ENCODE data around the gene OR2L3. TPM values are rescaled to one million over a fixed set of nuclear protein-coding genes. Genes with fewer than 3 reads are reported as not detected.
"Not testable (repeated sequence)": the region's sequence is repeated elsewhere in the genome, so short reads cannot be mapped to it uniquely, and the experiment has no call there.

Gene OR2L3, protein sequence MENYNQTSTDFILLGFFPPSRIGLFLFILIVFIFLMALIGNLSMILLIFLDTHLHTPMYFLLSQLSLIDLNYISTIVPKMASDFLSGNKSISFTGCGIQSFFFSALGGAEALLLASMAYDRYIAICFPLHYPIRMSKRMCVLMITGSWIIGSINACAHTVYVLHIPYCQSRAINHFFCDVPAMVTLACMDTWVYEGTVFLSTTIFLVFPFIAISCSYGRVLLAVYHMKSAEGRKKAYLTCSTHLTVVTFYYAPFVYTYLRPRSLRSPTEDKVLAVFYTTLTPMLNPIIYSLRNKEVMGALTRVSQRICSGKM
- polyA plus RNA-seq (2013, experiment 1 of 2; ENCODE audit: insufficient read length) = not detected
- polyA plus RNA-seq (2013, experiment 2 of 2; ENCODE audit: insufficient read length) = not detected

DNA sequence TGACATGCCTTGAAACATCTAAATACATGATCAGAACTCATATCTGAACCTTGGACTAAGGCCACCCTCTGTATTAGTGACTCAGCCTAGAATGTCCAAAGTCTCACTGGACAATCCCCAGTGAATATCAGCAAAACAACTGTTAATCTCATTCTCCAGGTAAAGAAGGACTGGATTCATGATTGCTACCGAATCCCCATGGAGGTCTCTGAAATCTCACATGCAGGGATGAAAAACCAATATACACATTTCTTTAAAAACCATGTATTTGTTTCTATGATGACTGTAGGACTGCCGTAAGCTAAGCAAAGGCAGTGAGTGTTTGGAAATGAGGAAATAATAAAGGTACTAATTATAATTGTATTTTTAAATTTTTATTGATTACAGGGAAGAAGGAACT lies at the start of gene OR2L3:
TSS of gene OR2L3 (plus strand) at position 301 of the 400 bp plus-strand sequence. CDS start 13,846 bp downstream, outside the sequence.
- no peak for DNase-seq

GRCh38 chr1:247998811-247999210 lies 47.8 kb upstream of the OR2L3 start:
- no peak for DNase-seq

DNA sequence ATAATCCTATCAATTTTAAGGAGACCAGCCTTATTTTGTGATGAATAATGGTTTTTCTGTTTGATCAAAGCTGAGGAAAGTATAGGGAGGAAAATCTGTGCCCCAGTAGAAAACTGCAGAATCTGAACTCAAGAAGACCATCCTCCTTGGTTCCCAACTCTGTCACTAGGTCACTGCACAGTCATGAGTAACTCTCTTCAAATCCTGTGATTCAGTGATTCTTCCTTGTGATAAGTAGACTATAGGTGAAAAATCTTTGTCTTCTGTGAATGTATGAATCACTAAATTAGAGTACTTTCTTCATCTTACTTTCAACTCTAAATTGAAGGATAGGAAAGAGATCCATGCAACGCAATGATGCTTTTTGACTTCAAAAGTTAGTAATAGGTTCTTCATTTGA lies 46.5 kb upstream of the OR2L3 start:
- no peak for DNase-seq

GRCh38 chr1:248007778-248008177 lies 38.9 kb upstream of the OR2L3 start:
- DNase-seq = no peak

DNA sequence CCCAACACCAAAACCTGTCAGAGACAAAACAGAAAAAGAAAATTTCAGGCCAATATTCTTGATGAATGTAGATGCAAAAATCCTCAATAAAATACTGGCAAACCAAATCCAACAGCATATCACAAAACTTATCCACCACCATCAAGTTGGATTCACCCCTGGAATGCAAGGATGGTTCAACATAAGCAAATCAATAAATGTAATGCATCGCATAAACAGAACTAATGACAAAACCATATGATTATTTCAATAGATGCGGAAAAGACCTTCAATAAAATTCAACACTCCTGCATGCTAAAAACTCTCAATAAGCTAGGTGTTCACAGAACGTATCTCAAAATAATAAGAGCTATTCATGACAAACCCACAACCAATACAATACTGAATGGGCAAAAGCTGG lies 37.0 kb upstream of the OR2L3 start:
- no peak for DNase-seq

GRCh38 chr1:248013229-248013710 lies 33.4 kb upstream of the OR2L3 start, which contains the start of gene OR2L5:
TSS of gene OR2L5 (plus strand) at chr1:248013660. CDS start at chr1:248021948, 8,288 bp downstream.
- DNase-seq = no peak

DNA sequence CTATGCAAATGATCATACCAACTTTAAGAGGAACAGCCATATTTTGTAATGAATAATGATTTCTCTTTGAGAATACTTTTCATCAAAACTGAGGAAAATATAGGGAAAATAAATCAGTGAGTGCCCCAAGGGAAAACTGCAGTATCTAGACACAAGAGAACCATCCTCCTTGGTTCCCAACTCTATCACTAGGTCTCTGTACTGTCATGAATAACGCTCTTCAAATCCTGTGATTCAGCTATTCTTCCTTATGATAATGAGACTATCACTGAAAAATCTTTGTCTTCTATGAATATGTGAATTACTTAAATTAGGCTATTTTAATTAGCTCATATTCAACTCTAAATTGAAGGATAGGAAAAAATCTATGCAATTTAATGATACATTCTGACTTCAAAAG lies 30.8 kb upstream of the OR2L3 start:
- DNase-seq = no peak

DNA sequence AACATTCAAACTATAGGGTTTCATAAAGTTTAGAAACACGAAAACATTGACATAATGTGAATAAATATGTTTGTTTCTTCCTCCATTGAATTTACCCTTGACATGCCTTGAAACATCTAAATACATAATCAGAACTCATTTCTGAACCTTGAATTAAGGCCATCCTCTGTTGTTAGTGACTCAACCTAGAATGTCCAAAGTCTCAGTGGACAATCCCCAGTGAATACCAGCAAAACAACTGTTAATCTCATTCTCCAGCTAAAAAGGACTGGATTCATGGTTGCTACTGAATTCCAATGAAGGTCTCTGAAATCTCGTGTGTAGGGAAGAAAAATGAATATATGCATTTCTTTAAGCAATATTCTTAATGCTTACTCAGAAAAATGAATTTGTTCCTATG lies 16.9 kb upstream of the OR2L3 start, which contains the start of gene OR2L2:
TSS of gene OR2L2 (plus strand) at position 301 of the 400 bp plus-strand sequence. CDS start 8,198 bp downstream, outside the sequence.
- no peak for DNase-seq

DNA sequence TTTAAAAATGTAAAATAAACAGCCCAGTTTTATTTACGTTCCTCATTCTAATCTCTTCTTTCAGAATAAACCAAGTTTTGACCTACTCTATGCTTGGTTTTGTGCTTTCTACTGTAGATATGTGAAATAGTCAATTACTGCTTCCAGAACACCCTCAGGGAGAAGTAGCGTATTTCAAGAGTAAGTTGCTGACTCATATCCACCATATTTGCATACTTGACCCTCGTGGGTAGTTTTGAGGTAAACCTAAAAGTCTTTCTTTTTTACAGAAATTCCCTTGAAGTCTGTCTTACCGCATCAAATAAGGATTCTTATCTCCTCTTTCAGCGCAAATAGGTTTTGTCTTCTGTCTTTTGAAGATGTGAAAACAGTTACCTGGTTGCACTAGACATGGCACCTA lies 1.4 kb upstream of the OR2L3 start:
- no peak for DNase-seq

DNA sequence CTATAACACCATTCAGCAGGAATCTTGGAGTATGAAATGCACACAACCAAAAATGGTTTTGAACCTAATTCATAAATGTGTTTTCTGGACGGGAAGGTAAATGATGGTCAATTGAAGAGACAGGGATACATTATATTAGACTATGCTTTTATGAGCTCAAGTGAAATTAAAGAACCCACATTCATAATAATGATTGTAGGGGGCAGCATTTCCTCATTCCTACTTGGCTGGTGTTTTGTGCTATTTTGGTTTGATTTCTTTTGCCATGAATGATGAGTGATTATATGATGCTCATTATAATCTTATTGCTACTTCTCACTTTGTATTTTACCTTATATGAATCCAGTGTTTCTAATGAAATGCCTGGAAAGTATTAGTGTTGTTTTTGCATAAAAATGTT lies 372 bp downstream of the OR2L3 start:
- no peak for DNase-seq

DNA sequence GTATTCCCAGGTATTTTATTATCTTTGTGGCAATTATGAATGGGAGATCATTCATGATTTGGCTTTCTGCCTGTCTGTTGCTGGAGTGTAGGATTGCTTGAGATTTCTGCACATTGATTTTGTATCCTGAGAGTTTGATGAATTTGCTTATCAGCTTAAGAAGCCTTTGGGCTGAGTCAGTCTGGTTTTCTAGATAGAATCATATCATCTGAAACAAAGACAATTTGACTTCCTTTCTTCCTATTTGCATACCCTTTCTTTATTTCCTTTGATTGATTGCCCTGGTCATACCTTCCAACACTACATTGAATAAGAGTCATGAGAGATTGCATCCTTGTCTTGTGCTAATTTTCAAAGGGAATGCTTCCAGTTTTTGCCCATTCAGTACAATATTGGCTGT lies 8.0 kb downstream of the OR2L3 start:
- DNase-seq = no peak

GRCh38 chr1:248055261-248055660 lies 8.6 kb downstream of the OR2L3 start:
- DNase-seq = no peak

- no peak for DNase-seq
These were observed 18.4 kb downstream of the OR2L3 start for GRCh38 chr1:248065071-248065470.

GRCh38 chr1:248065604-248066003 lies 19.0 kb downstream of the OR2L3 start:
- no peak for DNase-seq

DNA sequence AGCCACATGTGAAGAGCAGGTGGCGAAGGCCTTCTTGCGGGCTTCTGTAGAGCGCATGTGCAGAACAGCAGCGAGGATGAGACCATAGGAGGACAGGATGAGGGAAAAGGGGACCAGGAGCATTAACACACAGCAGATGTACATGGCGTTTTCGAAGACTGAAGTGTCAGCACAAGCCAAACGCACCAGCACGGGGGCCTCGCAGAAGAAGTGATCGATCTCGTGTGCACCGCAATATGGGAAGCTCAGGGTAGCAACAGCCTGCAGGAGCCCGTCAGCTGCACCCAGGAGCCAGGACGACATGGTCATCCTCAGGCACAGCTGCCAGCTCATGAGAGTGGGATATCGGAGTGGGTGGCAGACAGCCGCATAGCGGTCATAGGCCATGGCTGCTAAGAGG lies 37.2 kb downstream of the OR2L3 start:
- DNase-seq = not testable (repeated sequence)

GRCh38 chr1:248094884-248095283 lies 48.2 kb downstream of the OR2L3 start, which contains the start of gene OR2L13:
TSS of gene OR2L13 (plus strand) at chr1:248095184. CDS start at chr1:248099376, 4,192 bp downstream.
- DNase-seq = no peak

DNA sequence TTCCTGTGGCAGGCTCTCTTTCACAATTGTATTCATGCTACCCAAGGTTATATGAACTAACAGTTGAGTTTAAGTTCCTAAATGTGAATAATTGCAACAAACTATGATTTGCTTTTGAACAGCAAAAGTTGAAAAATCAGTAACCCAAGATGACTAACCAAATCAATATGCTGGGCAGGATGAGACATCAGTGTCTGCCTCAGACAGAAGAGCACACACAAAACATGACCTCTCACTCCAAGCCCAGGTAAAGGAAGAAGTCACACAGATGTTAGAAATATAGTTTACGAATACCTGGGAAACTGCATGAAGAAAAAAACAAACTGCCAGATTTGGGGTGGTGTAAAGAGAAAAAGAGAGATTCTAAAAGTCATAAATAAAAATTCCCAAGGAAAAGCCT lies 51.9 kb downstream of the OR2L3 start:
- no peak for DNase-seq

DNA sequence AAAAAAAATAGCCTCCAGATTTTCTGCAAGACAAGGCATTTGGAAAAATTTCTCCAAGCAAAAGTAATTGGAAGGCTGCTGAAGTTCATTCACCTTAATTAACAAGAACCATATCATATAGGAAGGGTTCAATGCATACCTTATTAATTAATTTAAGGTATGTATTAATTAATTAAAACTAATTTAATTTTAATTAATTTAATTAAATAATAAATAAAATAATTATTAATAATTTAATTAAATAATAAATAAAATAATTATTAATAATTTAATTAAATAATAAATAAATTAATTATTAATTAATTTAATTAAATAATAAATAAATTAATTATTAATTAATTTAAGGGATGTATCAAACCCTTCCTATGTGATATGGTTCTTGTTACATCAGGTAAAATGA lies 56.2 kb downstream of the OR2L3 start:
- no peak for DNase-seq

DNA sequence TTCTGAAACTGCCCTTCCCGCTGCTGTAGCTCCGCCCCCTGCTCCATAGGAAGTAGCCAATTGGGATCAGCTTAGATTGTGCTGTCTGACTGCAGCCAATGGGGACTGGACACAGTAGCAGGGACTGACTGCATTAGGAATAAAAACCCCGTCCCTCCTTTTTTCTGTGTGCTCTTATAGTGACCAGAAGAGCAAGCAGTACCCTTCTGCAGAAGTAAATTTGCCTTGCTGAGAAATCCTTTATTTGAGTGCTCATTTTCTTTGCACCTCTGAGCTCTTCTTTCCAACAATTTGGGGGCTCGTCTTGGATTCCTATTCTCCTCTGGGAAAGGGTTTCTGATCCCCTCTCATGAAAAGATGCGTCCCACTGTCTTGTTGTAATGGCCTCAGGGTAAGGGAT lies 64.5 kb downstream of the OR2L3 start:
- DNase-seq = no peak
